ENCODE results near the gene RB1. TPM values are rescaled to one million over a fixed set of nuclear protein-coding genes. Genes with fewer than 3 reads are reported as not detected.

RB1 gene
- total RNA-seq, 1 donor from 2014 or later, result 44.9 TPM

- no peak for DNase-seq
These were observed 194.1 kb downstream of the RB1 start for GRCh38 chr13:48497669-48498068.

- DNase-seq, result no peak
These were observed 197.2 kb downstream of the RB1 start for GRCh38 chr13:48500652-48501197.

- no peak for DNase-seq
These were observed 198.2 kb downstream of the RB1 start for GRCh38 chr13:48501705-48502104.

- no peak for DNase-seq
These were observed 199.2 kb downstream of the RB1 start for GRCh38 chr13:48502601-48503319.

GRCh38 chr13:48504606-48505005 lies 201.1 kb downstream of the RB1 start:
- no peak for DNase-seq

- no peak for DNase-seq
These were observed 201.5 kb downstream of the RB1 start for GRCh38 chr13:48505012-48505411.

- peak; percentile 11 for DNase-seq
These were observed 202.1 kb downstream of the RB1 start for GRCh38 chr13:48505597-48506091.

- DNase-seq, result no peak
These were observed 202.6 kb downstream of the RB1 start for GRCh38 chr13:48506092-48506701.

GRCh38 chr13:48507021-48507420 lies 203.5 kb downstream of the RB1 start:
- no peak for DNase-seq

- no peak for DNase-seq
These were observed 204.5 kb downstream of the RB1 start for GRCh38 chr13:48508011-48508410.

GRCh38 chr13:48510698-48511097 lies 207.1 kb downstream of the RB1 start:
- DNase-seq, result no peak

- DNase-seq, result no peak
These were observed 208.2 kb downstream of the RB1 start for GRCh38 chr13:48511621-48512230.

- no peak for DNase-seq
These were observed 211.2 kb downstream of the RB1 start for GRCh38 chr13:48514793-48515192.

- DNase-seq, result no peak
These were observed 212.2 kb downstream of the RB1 start for GRCh38 chr13:48515732-48516131.

GRCh38 chr13:48518083-48518482 lies 214.5 kb downstream of the RB1 start:
- DNase-seq, result no peak

GRCh38 chr13:48526286-48526685 lies 222.7 kb downstream of the RB1 start:
- DNase-seq, result no peak

GRCh38 chr13:48527955-48528354 lies 224.4 kb downstream of the RB1 start:
- no peak for DNase-seq

- DNase-seq, result no peak
These were observed 225.2 kb downstream of the RB1 start for GRCh38 chr13:48528720-48529119.

- no peak for DNase-seq
These were observed 227.3 kb downstream of the RB1 start for GRCh38 chr13:48530833-48531232.
